ENCODE results near the gene GABBR2.

Gene GABBR2

GRCh38 chr9:98545021-98545420 lies 163.7 kb downstream of the GABBR2 start:
- no peak for DNase-seq (ENCODE audit: low read depth in 2 of 2)

- DNase-seq (ENCODE audit: low read depth in 2 of 2) = no peak
These were observed 167.0 kb downstream of the GABBR2 start for GRCh38 chr9:98541684-98542230.

GRCh38 chr9:98540476-98540875 lies 168.3 kb downstream of the GABBR2 start:
- DNase-seq (ENCODE audit: low read depth in 2 of 2) = no peak

GRCh38 chr9:98539954-98540353 lies 168.8 kb downstream of the GABBR2 start:
- DNase-seq (ENCODE audit: low read depth in 2 of 2) = no peak

- DNase-seq (ENCODE audit: low read depth in 2 of 2) = no peak
These were observed 170.1 kb downstream of the GABBR2 start for GRCh38 chr9:98538626-98539031.

- DNase-seq (ENCODE audit: low read depth in 2 of 2) = no peak
These were observed 170.5 kb downstream of the GABBR2 start for GRCh38 chr9:98538203-98538602.

GRCh38 chr9:98536542-98537173 lies 172.1 kb downstream of the GABBR2 start:
- DNase-seq (ENCODE audit: low read depth in 2 of 2) = no peak

- DNase-seq (ENCODE audit: low read depth in 2 of 2) = no peak
These were observed 174.9 kb downstream of the GABBR2 start for GRCh38 chr9:98533866-98534265.

- no peak for DNase-seq (ENCODE audit: low read depth in 2 of 2)
These were observed 175.6 kb downstream of the GABBR2 start for GRCh38 chr9:98533132-98533531.

GRCh38 chr9:98532574-98532973 lies 176.2 kb downstream of the GABBR2 start:
- DNase-seq (ENCODE audit: low read depth in 2 of 2) = no peak

- DNase-seq (ENCODE audit: low read depth in 2 of 2) = no peak
These were observed 176.6 kb downstream of the GABBR2 start for GRCh38 chr9:98532147-98532546.

- no peak for DNase-seq (ENCODE audit: low read depth in 2 of 2)
These were observed 177.8 kb downstream of the GABBR2 start for GRCh38 chr9:98530806-98531386.

- DNase-seq (ENCODE audit: low read depth in 2 of 2) = no peak
These were observed 178.5 kb downstream of the GABBR2 start for GRCh38 chr9:98530275-98530674.

- no peak for DNase-seq (ENCODE audit: low read depth in 2 of 2)
These were observed 178.9 kb downstream of the GABBR2 start for GRCh38 chr9:98529841-98530240.

- DNase-seq (ENCODE audit: low read depth in 2 of 2) = no peak
These were observed 185.4 kb downstream of the GABBR2 start for GRCh38 chr9:98523231-98523901.

GRCh38 chr9:98522487-98522886 lies 186.2 kb downstream of the GABBR2 start:
- no peak for DNase-seq (ENCODE audit: low read depth in 2 of 2)

GRCh38 chr9:98521141-98521540 lies 187.6 kb downstream of the GABBR2 start:
- no peak for DNase-seq (ENCODE audit: low read depth in 2 of 2)

GRCh38 chr9:98520221-98520960 lies 188.3 kb downstream of the GABBR2 start:
- no peak for DNase-seq (ENCODE audit: low read depth in 2 of 2)

- no peak for DNase-seq (ENCODE audit: low read depth in 2 of 2)
These were observed 189.1 kb downstream of the GABBR2 start for GRCh38 chr9:98519641-98520040.

GRCh38 chr9:98518556-98518955 lies 190.2 kb downstream of the GABBR2 start:
- no peak for DNase-seq (ENCODE audit: low read depth in 2 of 2)

- DNase-seq (ENCODE audit: low read depth in 2 of 2) = no peak
These were observed 191.0 kb downstream of the GABBR2 start for GRCh38 chr9:98517761-98518160.

GRCh38 chr9:98516897-98517503 lies 191.7 kb downstream of the GABBR2 start:
- DNase-seq (ENCODE audit: low read depth in 2 of 2) = no peak
